HG03095 (cell line): Measurements from ENCODE around the gene RAPGEF1.

Source experiments
- ATAC-seq: cut with Tn5 transposase; IDR thresholded peaks from one replicate; pipeline ENCODE4 v1.9.1; 2021; ENCODE audit warnings: moderate library complexity; ENCODE audit not compliant: unreplicated experiment

RAPGEF1 gene

GRCh38 chr9:131708226-131709002, 31.5 kb downstream of the RAPGEF1 start:
- ATAC-seq: no peak

GRCh38 chr9:131707733-131708157, 32.1 kb downstream of the RAPGEF1 start:
- no peak for ATAC-seq

DNA sequence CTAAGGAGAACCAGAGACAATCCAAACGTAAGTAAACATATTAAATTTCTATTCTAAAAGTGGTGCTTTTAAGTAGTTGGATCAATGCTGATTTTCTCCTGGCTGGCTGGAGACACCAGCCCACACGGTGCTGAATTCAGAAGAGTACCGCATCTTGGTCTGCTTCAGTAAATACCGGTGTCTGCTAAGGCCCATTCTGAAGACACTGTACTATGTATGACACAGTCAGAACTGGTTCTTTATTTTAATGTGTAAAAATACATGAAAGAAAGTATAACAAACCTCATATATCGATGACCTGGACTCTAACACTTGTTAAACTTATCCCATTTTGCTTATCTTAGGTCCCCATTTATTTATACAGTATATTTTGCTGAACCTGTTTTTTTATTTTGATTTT, 32.8 kb downstream of the RAPGEF1 start:
- ATAC-seq: no peak

DNA sequence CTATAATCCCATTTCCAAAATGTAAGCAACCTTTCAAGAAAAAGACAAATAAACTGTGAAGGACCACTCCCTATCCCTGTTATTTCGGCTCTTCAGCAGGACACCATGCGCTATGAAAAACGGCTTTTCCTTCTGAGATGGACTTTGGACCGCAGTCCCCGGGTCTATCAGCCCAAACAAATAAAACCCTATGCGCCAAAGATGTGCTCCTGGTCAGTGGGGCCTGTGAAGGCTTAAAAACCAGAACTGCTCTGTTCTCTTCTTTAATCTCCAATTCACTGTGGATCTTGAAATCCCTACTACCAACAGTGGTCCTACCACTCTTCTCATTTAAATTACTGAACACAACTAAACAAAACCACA, 33.3 kb downstream of the RAPGEF1 start:
- no peak for ATAC-seq

DNA sequence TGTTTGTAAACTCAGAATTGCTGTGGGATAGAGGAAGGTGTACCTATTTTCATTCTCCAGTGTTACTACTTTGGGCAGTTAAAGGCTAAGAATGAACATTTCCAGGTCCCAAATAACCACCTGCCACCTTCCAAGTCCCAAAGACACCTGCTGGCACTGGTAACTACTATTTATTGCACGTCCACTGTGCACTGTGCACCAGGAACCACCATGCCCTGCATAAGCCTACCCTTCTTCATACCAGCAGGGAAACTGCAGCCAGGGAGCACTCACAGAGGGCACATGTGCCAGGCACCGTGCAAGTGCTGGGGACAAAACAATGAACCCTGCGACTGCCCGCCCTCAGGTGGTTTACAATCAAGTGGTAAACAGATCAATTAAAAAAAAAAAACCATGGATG, 34.9 kb downstream of the RAPGEF1 start:
- no peak for ATAC-seq

GRCh38 chr9:131704141-131704983, 35.5 kb downstream of the RAPGEF1 start:
- ATAC-seq: no peak

DNA sequence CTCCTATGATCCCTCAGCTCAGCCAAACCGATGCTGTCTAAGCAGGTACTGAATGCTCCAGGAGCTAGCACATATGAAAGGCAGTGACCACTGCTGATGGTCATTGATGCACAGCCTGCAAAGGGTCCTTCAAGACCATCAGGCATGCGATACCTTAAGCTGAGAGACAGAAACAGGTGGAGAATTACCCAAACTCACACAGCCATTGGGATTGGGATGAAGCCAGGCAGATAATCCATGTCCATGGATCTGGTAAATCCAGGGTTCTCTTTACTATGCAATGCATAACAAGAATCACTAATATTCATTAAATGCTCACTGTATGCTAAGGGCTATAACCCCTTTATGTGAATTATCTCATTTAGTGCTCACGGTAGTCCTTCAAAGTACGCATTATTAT, 36.2 kb downstream of the RAPGEF1 start:
- ATAC-seq: no peak

DNA sequence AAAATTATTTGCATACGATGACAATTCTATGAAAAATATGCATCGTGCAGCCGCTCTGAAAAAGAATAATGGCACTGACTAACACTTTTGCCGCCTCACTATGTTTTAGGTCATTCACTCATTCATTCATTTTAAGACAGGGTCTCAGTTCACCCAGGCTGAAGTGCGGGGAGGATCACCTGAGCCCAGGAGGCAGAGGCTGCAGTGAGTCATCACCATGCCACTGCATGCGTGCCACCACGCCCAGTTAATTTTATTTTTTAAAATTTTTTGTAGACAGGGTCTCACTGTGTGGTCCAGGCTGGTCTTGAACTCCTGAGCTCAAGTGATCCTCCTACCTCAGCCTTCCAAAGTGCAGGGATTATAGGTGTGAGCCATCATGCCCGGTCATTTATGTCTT, 37.0 kb downstream of the RAPGEF1 start:
- no peak for ATAC-seq

- no peak for ATAC-seq
Measured at GRCh38 chr9:131701789-131702337, 38.0 kb downstream of the RAPGEF1 start.

- ATAC-seq: no peak
Measured at GRCh38 chr9:131701436-131701781, 38.5 kb downstream of the RAPGEF1 start.

DNA sequence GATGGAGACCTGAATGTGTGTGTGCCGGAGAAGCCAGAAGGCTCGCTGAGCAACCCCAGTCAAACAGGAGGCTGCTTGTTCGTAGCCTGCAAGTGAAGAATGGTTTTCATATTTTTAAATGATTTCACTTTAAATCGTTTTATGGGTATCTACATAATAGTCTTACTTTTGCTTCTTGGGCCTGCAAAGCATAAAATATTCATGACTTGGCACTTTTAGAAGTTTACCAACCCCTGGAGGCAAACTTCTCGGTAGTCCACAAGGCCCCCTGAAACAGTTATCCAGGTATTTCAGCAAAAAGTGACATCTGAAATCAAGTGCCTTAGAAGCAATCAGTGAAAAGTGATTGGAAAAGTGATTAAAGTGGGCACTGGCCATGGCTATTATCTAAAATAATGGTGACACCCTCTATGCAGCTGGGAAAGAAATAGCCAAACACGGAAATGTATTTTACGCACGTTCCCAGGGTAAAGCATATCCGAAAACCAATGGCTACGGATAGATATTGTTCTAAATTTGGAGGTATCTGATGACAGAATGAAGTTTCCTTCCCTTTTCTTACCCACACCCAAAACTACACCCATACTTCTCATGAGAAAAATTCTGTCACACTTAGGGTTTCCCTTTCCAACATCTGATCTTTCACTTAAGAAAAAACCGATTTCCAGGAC, 39.0 kb downstream of the RAPGEF1 start:
- ATAC-seq: no peak

- ATAC-seq: no peak
Measured at GRCh38 chr9:131700076-131700475, 39.8 kb downstream of the RAPGEF1 start.

DNA sequence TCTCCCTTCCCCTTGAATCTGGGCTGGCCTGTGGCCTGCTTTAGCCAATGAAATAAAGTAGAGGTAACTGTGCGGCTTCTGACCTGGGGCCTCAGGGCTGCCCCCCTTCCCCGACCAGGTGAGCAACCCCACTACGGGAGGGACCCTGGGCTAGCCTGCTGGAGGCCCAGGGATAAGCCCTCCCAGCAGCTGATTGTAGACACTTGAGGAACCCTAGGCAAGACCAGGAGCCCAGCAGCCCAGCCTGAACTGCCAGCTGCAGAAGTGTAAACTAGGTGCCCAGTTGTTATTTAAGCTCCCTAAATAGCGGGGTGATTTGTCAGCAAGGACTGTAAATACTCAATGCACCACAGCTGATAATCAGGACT, 41.3 kb downstream of the RAPGEF1 start:
- ATAC-seq: no peak

- no peak for ATAC-seq
Measured at GRCh38 chr9:131697908-131698617, 41.8 kb downstream of the RAPGEF1 start.

GRCh38 chr9:131697097-131697496, 42.8 kb downstream of the RAPGEF1 start:
- no peak for ATAC-seq

DNA sequence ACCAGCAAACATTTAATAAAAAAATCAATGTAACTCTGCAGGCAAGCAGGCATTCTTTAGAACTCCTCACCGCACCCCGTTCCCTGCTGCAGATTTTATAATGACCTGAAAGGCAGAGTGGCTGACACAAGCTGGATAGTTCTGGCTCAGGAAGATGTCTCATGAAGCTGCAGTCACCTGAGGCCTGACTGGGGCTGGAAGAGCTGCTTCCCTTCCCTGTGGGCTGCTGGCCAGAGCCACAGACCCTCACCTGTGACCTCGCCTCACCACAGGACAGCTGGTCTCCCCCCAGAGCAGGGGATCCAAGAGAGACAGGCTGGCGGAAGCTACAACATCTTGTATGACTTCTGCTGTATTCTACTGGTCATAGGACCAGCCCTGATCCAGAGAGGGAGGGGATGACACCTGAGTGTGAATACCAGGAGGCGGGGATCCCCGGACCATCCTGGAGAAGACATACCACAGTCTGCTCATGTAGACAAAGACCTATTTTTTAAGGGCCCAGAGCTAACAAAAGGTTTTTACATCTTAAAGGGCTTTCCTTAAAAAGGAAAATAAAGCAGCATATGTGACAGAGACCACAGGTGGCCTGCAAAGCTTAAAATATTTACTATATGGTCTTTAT, 43.9 kb downstream of the RAPGEF1 start:
- ATAC-seq: no peak

DNA sequence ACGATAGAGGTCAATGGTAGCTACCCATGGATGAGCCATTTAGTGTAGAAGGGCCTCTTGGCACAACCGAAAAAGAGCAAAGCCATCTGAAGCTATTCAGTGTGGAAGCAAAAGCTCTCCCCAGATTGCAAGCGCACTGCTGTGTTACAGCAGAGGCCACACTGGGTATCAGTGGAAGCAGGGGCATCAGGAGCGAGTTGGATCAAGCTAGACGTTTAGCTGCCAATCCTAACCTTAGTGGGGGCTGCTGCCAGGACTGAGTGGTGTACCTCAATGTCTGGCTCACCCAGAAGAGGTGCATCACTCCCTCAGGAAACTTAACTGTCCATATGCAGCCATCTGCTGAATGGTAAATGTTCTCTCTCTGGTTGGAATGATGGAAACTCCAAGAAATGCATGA, 44.5 kb downstream of the RAPGEF1 start:
- no peak for ATAC-seq

GRCh38 chr9:131693651-131694597, 46.0 kb downstream of the RAPGEF1 start:
- ATAC-seq: no peak
